ENCODE results near the gene DLL4. TPM values are rescaled to one million over a fixed set of nuclear protein-coding genes. Genes with fewer than 3 reads are reported as not detected.
A peak's percentile ranks its signal among the peaks of the same experiment; 100 is the strongest.

The DLL4 gene
- total RNA-seq, 4 donors from 2014 or later: 4.2 to 11.2 (median 7.1) TPM

- peak overlapping the region in 3 of 4 donors; percentile 23 to 59 (median 46) for H3K27ac ChIP-seq
- no peak for DNase-seq (ENCODE audit: low spot score in 2 of 2)
- TF ChIP-seq EP300 (IDR thresholded peaks at IDR 0.05) (no peak), POLR2A (IDR thresholded peaks at IDR 0.05) (no peak), CTCF (IDR thresholded peaks at IDR 0.05) (no peak)
Measured at GRCh38 chr15:40918146-40918798, 10.9 kb upstream of the DLL4 start.

GRCh38 chr15:40918799-40919392 lies 10.2 kb upstream of the DLL4 start:
- Histone ChIP-seq H3K27ac (peak overlapping the region in 3 of 4 donors; percentile 23 to 59 (median 46)), H3K4me3 (no peak overlapping the region), H3K4me1 (peaks cover 0 to 12% (median 2%) of the 10 kb centered on the region in 4 donors), H3K9me3 (no peaks in the 10 kb centered on the region), H3K27me3 (no peaks in the 10 kb centered on the region), H3K36me3 (no peaks in the 10 kb centered on the region)
- TF ChIP-seq EP300 (IDR thresholded peaks at IDR 0.05) (no peak), CTCF (IDR thresholded peaks at IDR 0.05) (no peak), POLR2A (IDR thresholded peaks at IDR 0.05) (no peak)
- DNase-seq (ENCODE audit: low spot score in 2 of 2): no peak
- 24 to 48% methylated on average over 13 to 17 of the region's 19 CpGs for WGBS, 2 donors

More at GRCh38 chr15:40918146-40918798, 10.9 kb upstream of the DLL4 start:
- 46 to 48% methylated on average over 14 to 15 of the region's 15 CpGs for WGBS, 2 donors
- Histone ChIP-seq H3K4me3 (no peak overlapping the region), H3K27me3 (no peaks in the 10 kb centered on the region), H3K9me3 (no peaks in the 10 kb centered on the region), H3K4me1 (peaks cover 0 to 12% (median 2%) of the 10 kb centered on the region in 4 donors), H3K36me3 (no peaks in the 10 kb centered on the region)

- DNase-seq (ENCODE audit: low spot score in 2 of 2): no peak
- Histone ChIP-seq H3K9me3 (no peaks in the 10 kb centered on the region), H3K36me3 (no peaks in the 10 kb centered on the region), H3K4me3 (no peak overlapping the region), H3K4me1 (peaks cover 0 to 30% (median 12%) of the 10 kb centered on the region in 4 donors), H3K27ac (no peak overlapping the region), H3K27me3 (peaks cover 0 to 21% of the 10 kb centered on the region in 2 donors)
- no peak for TF ChIP-seq EP300 (IDR thresholded peaks at IDR 0.05)
- no peak for TF ChIP-seq CTCF (IDR thresholded peaks at IDR 0.05)
- no peak for TF ChIP-seq POLR2A (IDR thresholded peaks at IDR 0.05)
- 72 to 76% methylated on average over 5 of the region's 5 CpGs for WGBS, 2 donors
Measured at GRCh38 chr15:40921949-40922607, 7.1 kb upstream of the DLL4 start.

- peaks cover 0 to 35% (median 14%) of the 10 kb centered on the region in 4 donors for H3K4me1 ChIP-seq
- no peaks in the 10 kb centered on the region for H3K36me3 ChIP-seq
- TF ChIP-seq CTCF (IDR thresholded peaks at IDR 0.05) (no peak), EP300 (IDR thresholded peaks at IDR 0.05) (no peak), POLR2A (IDR thresholded peaks at IDR 0.05) (no peak)
- no peak overlapping the region for H3K4me3 ChIP-seq
- H3K27me3 ChIP-seq: peaks cover 0 to 27% of the 10 kb centered on the region in 2 donors
- no peak overlapping the region for H3K27ac ChIP-seq
- H3K9me3 ChIP-seq: no peaks in the 10 kb centered on the region
- DNase-seq (ENCODE audit: low spot score in 2 of 2): no peak
- 63 to 73% methylated on average over 10 of the region's 10 CpGs for WGBS, 2 donors
Measured at GRCh38 chr15:40922608-40923005, 6.5 kb upstream of the DLL4 start.

- no peak for DNase-seq (ENCODE audit: low spot score in 2 of 2)
- Histone ChIP-seq H3K27ac (no peak overlapping the region), H3K9me3 (no peaks in the 10 kb centered on the region), H3K27me3 (peaks cover 0 to 36% of the 10 kb centered on the region in 2 donors), H3K4me3 (no peak overlapping the region), H3K36me3 (no peaks in the 10 kb centered on the region), H3K4me1 (peaks cover 0 to 40% (median 21%) of the 10 kb centered on the region in 4 donors)
- WGBS, 2 donors: 87 to 94% methylated on average over 9 of the region's 9 CpGs
- TF ChIP-seq CTCF (IDR thresholded peaks at IDR 0.05): no peak
- no peak for TF ChIP-seq POLR2A (IDR thresholded peaks at IDR 0.05)
- no peak for TF ChIP-seq EP300 (IDR thresholded peaks at IDR 0.05)
Measured at GRCh38 chr15:40923551-40923950, 5.6 kb upstream of the DLL4 start.
